Astrocyte (in vitro differentiated cells and primary cell): ENCODE results near the gene GRK6.

Experiments
- CTCF ChIP-seq: IDR thresholded peaks from 2 replicates; pipeline ENCODE4 v1.5.1; 2011; ENCODE audit warnings: low read depth, mild to moderate bottlenecking, inconsistent platforms, low read length, moderate library complexity; ENCODE audit not compliant: insufficient read depth
- EZH2 ChIP-seq: IDR thresholded peaks from 2 replicates; pipeline ENCODE4 v1.6.1; 2012; ENCODE audit warnings: mild to moderate bottlenecking, low read length, inconsistent platforms; ENCODE audit not compliant: insufficient read depth

GRCh38 chr5:177377851-177378776 is 48.4 kb upstream of the GRK6 start:
- TF ChIP-seq CTCF (no peak), EZH2 (no peak)
